K562 (cell line): ENCODE measurements around the gene TBC1D7. TPM values are rescaled to one million over a fixed set of nuclear protein-coding genes. Genes with fewer than 3 reads are reported as not detected.

ENCODE experiments used
- BRCA1 ChIP-seq, 2 experiments: fragments of 450-650 bp in 1 of 2; sonication (generic) in 1 of 2; formaldehyde crosslinking in 1 of 2; IDR thresholded peaks; 2 replicates each; pipeline versions ENCODE4 v1.5.0 to v1.6.1; 2017 to 2020; ENCODE audit warnings: mild to moderate bottlenecking in 1 of 2, missing genetic modification reagents in 1 of 2
- CSDE1 ChIP-seq, 2 experiments: fragments of 450-650 bp; IDR thresholded peaks; 2 replicates each; pipeline ENCODE4 v1.6.1; 2016; ENCODE audit warnings: mild to moderate bottlenecking in 1 of 2
- EP400 ChIP-seq: fragments of 450-650 bp; IDR thresholded peaks from 2 replicates; pipeline ENCODE4 v1.6.1; 2017; ENCODE audit warnings: antibody characterized with exemption, mild to moderate bottlenecking, moderate library complexity
- EZH2 ChIP-seq: IDR thresholded peaks from 2 replicates; pipeline ENCODE4 v1.6.1; 2012; ENCODE audit warnings: low read depth, mild to moderate bottlenecking, inconsistent platforms, low read length, borderline replicate concordance
- GTF2A2 ChIP-seq: IDR thresholded peaks from 2 replicates; pipeline ENCODE4 v1.6.1; 2016; ENCODE audit warnings: mild to moderate bottlenecking, missing genetic modification characterization, missing compliant biosample characterization
- MEF2A ChIP-seq: IDR thresholded peaks from 2 replicates; pipeline ENCODE4 v1.6.1; 2011; ENCODE audit warnings: low read depth, mild to moderate bottlenecking, low read length, moderate library complexity; ENCODE audit not compliant: control insufficient read depth
- POLR3G ChIP-seq: IDR thresholded peaks from 2 replicates; pipeline ENCODE4 v1.6.1; 2011; ENCODE audit not compliant: insufficient read length, insufficient replicate concordance; ENCODE audit errors: extremely low read depth
- RBM39 ChIP-seq: fragments of 200-400 bp; formaldehyde crosslinking; optimal IDR thresholded peaks from 2 replicates; pipeline ENCODE3; 2018; ENCODE audit warnings: low read depth, low read length
- TBL1XR1 ChIP-seq, 2 experiments: IDR thresholded peaks; 2 replicates each; pipeline ENCODE4 v1.6.1; 2012; ENCODE audit warnings: improper control_type of control experiment in 2 of 2, low read length in 2 of 2, mild to moderate bottlenecking in 1 of 2
- ZEB2 ChIP-seq: fragments of 450-650 bp; IDR thresholded peaks from 2 replicates; pipeline ENCODE4 v1.6.1; 2016
- ZNF239 ChIP-seq: fragments of 250-450 bp; sonication (Bioruptor Pico); IDR thresholded peaks from 2 replicates; pipeline ENCODE4 v1.4.0; 2020; ENCODE audit warnings: mild to moderate bottlenecking
- polyA plus RNA-seq, 8 experiments: library from polyadenylated mRNA; depleted of rRNA in 4 of 8; stranded (reverse) in 5 of 8; unstranded in 3 of 8; fragments of >200 nt; fragmentation: Nextera tagmentation in 2 of 8; fragmentation: Illumina TruSeq in 1 of 8; extraction: Ambion mirVana in 2 of 8; extraction: Trizol in 1 of 8; gene quantifications; 2 replicates each; pipeline versions ENCODE4 v1.2.1 to v1.2.3, GENCODE V29; 2011 to 2014; ENCODE audit warnings: inconsistent platforms in 1 of 8, missing spikeins in 1 of 8
- total RNA-seq, 7 experiments: library from RNA; depleted of rRNA in 6 of 7; stranded (reverse); fragments of >200 nt in 6 of 7; fragmentation: Illumina TruSeq in 2 of 7; extraction: Trizol in 2 of 7; gene quantifications; 2 replicates each; pipeline versions ENCODE4 v1.2.1 to v1.2.3, GENCODE V29; 2011 to 2021; ENCODE audit warnings: low replicate concordance in 1 of 7
- TF ChIP-seq, protein P1 (sequence below): fragments of 450-650 bp; conservative IDR thresholded peaks from 2 replicates; pipeline ENCODE4 v1.6.1; 2016; ENCODE audit warnings: missing genetic modification characterization, low read depth, mild to moderate bottlenecking, control low read depth, missing compliant biosample characterization
- TF ChIP-seq, protein P2 (sequence below): fragments of 250-450 bp; sonication (Bioruptor Pico); IDR thresholded peaks from 2 replicates; pipeline ENCODE4 v1.8.0; 2022; ENCODE audit warnings: moderate library complexity, mild to moderate bottlenecking, inconsistent platforms
- TF ChIP-seq, protein P3 (sequence below), 2 experiments: IDR thresholded peaks; 2 replicates each; pipeline ENCODE4 v1.6.1; 2012; ENCODE audit warnings: improper control_type of control experiment in 2 of 2, low read depth in 2 of 2, low read length in 2 of 2, borderline replicate concordance in 1 of 2
- TF ChIP-seq, protein P4 (sequence below): sonication (generic); formaldehyde crosslinking; IDR thresholded peaks from 2 replicates; pipeline ENCODE4 v1.8.1; 2023; ENCODE audit warnings: mild to moderate bottlenecking, missing genetic modification reagents
- TF ChIP-seq, protein P5 (sequence below): fragments of 450-650 bp; IDR thresholded peaks from 2 replicates; pipeline ENCODE4 v1.6.1; 2016; ENCODE audit warnings: borderline replicate concordance

TBC1D7 gene
- total and polyA plus RNA-seq, 9 of the 15 experiments (the other 6 are each of a cell fraction or from before 2014, with no cell fraction given): 49.4 to 107 (median 61.1) TPM

- no peak for TF ChIP-seq RBM39
- TF ChIP-seq BRCA1 (IDR thresholded peaks at IDR 0.05): no peak
- TF ChIP-seq BRCA1 (CRISPR knock-in tag; IDR thresholded peaks at IDR 0.05): no peak
- peak; percentile 64 for TF ChIP-seq EP400
- TF ChIP-seq, protein P1, sequence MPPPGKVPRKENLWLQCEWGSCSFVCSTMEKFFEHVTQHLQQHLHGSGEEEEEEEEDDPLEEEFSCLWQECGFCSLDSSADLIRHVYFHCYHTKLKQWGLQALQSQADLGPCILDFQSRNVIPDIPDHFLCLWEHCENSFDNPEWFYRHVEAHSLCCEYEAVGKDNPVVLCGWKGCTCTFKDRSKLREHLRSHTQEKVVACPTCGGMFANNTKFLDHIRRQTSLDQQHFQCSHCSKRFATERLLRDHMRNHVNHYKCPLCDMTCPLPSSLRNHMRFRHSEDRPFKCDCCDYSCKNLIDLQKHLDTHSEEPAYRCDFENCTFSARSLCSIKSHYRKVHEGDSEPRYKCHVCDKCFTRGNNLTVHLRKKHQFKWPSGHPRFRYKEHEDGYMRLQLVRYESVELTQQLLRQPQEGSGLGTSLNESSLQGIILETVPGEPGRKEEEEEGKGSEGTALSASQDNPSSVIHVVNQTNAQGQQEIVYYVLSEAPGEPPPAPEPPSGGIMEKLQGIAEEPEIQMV (tag): no peak
- TF ChIP-seq, protein P2, sequence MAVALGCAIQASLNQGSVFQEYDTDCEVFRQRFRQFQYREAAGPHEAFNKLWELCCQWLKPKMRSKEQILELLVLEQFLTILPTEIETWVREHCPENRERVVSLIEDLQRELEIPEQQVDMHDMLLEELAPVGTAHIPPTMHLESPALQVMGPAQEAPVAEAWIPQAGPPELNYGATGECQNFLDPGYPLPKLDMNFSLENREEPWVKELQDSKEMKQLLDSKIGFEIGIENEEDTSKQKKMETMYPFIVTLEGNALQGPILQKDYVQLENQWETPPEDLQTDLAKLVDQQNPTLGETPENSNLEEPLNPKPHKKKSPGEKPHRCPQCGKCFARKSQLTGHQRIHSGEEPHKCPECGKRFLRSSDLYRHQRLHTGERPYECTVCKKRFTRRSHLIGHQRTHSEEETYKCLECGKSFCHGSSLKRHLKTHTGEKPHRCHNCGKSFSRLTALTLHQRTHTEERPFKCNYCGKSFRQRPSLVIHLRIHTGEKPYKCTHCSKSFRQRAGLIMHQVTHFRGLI: peak; percentile 40; the same call in 1 of the 2 replicates
- TF ChIP-seq EZH2: no peak
- TF ChIP-seq, protein P3, sequence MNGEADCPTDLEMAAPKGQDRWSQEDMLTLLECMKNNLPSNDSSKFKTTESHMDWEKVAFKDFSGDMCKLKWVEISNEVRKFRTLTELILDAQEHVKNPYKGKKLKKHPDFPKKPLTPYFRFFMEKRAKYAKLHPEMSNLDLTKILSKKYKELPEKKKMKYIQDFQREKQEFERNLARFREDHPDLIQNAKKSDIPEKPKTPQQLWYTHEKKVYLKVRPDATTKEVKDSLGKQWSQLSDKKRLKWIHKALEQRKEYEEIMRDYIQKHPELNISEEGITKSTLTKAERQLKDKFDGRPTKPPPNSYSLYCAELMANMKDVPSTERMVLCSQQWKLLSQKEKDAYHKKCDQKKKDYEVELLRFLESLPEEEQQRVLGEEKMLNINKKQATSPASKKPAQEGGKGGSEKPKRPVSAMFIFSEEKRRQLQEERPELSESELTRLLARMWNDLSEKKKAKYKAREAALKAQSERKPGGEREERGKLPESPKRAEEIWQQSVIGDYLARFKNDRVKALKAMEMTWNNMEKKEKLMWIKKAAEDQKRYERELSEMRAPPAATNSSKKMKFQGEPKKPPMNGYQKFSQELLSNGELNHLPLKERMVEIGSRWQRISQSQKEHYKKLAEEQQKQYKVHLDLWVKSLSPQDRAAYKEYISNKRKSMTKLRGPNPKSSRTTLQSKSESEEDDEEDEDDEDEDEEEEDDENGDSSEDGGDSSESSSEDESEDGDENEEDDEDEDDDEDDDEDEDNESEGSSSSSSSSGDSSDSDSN (IDR thresholded peaks at IDR 0.05; ENCODE audit: borderline replicate concordance in 1 of 2, low read depth in 2 of 2, low read length in 2 of 2): no peak
- TF ChIP-seq, protein P4, sequence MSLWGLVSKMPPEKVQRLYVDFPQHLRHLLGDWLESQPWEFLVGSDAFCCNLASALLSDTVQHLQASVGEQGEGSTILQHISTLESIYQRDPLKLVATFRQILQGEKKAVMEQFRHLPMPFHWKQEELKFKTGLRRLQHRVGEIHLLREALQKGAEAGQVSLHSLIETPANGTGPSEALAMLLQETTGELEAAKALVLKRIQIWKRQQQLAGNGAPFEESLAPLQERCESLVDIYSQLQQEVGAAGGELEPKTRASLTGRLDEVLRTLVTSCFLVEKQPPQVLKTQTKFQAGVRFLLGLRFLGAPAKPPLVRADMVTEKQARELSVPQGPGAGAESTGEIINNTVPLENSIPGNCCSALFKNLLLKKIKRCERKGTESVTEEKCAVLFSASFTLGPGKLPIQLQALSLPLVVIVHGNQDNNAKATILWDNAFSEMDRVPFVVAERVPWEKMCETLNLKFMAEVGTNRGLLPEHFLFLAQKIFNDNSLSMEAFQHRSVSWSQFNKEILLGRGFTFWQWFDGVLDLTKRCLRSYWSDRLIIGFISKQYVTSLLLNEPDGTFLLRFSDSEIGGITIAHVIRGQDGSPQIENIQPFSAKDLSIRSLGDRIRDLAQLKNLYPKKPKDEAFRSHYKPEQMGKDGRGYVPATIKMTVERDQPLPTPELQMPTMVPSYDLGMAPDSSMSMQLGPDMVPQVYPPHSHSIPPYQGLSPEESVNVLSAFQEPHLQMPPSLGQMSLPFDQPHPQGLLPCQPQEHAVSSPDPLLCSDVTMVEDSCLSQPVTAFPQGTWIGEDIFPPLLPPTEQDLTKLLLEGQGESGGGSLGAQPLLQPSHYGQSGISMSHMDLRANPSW: no peak
- TF ChIP-seq GTF2A2 (tag): no peak
- TF ChIP-seq, protein P5, sequence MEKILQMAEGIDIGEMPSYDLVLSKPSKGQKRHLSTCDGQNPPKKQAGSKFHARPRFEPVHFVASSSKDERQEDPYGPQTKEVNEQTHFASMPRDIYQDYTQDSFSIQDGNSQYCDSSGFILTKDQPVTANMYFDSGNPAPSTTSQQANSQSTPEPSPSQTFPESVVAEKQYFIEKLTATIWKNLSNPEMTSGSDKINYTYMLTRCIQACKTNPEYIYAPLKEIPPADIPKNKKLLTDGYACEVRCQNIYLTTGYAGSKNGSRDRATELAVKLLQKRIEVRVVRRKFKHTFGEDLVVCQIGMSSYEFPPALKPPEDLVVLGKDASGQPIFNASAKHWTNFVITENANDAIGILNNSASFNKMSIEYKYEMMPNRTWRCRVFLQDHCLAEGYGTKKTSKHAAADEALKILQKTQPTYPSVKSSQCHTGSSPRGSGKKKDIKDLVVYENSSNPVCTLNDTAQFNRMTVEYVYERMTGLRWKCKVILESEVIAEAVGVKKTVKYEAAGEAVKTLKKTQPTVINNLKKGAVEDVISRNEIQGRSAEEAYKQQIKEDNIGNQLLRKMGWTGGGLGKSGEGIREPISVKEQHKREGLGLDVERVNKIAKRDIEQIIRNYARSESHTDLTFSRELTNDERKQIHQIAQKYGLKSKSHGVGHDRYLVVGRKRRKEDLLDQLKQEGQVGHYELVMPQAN: no peak
- no peak for TF ChIP-seq POLR3G
- no peak for TF ChIP-seq CSDE1 (IDR thresholded peaks at IDR 0.05)
- no peak for TF ChIP-seq ZNF239 (CRISPR knock-in tag)
- TF ChIP-seq TBL1XR1 (IDR thresholded peaks at IDR 0.05; ENCODE audit: low read length in 2 of 2): peak in 1 of 2 experiments; percentile 32; a peak in 2 of 4 replicates
- TF ChIP-seq ZEB2: peak; percentile 47; the same call in 1 of the 2 replicates
- TF ChIP-seq MEF2A: no peak
These were observed 25.3 kb downstream of the TBC1D7 start (continued) for GRCh38 chr6:13302751-13303667.
